ENCODE measurements around the gene SLC9A4. TPM values are rescaled to one million over a fixed set of nuclear protein-coding genes. Genes with fewer than 3 reads are reported as not detected.

Gene SLC9A4
- total and polyA plus RNA-seq, 2 of the 4 experiments (the other 2 are of a cell fraction), result not detected

GRCh38 chr2:102520801-102521200 is 47.8 kb downstream of the SLC9A4 start:
- Histone ChIP-seq H4K8ac (ENCODE audit: low read depth in 2 of 2, low read length in 2 of 2) (no peak overlapping the region), H3K4me2 (ENCODE audit: low read depth, low read length) (no peak overlapping the region), H3K27ac (ENCODE audit: insufficient read depth, low read length) (no peak overlapping the region), H3K14ac (replicated peaks; ENCODE audit: low read depth, low read length) (no peak overlapping the region), H4K20me1 (ENCODE audit: insufficient read depth, low read length) (no peaks in the 10 kb centered on the region), H3K27me3 (ENCODE audit: control insufficient read depth, insufficient read depth, low read length) (peaks cover 6% of the 10 kb centered on the region), H2BK15ac (ENCODE audit: low read depth, low read length) (no peak overlapping the region), H3K9me1 (ENCODE audit: insufficient read depth, low read length) (no peaks in the 10 kb centered on the region), H3K36me3 (ENCODE audit: control insufficient read depth, insufficient read depth, low read length) (no peaks in the 10 kb centered on the region), H3K79me1 (ENCODE audit: low read depth in 1 of 2, low read length in 2 of 2) (no peaks in the 10 kb centered on the region), H3K9ac (ENCODE audit: low read depth, low read length) (no peak overlapping the region), H4K91ac (ENCODE audit: insufficient read depth, low read depth, low read length) (no peak overlapping the region), H3K4me3 (ENCODE audit: insufficient read depth, low read depth, low read length) (no peak overlapping the region), H3K18ac (ENCODE audit: low read depth, low read length) (no peak overlapping the region), H2BK5ac (ENCODE audit: low read depth, low read length, poor library complexity, severe bottlenecking) (no peak overlapping the region), H2AFZ (replicated peaks; ENCODE audit: low read length, poor library complexity) (no peak overlapping the region), H3K9me3 (ENCODE audit: control insufficient read depth, insufficient read depth, low read length) (no peaks in the 10 kb centered on the region), H3K4me1 (ENCODE audit: control insufficient read depth, insufficient read depth, low read length) (no peaks in the 10 kb centered on the region), H4K5ac (ENCODE audit: low read depth, low read length) (no peak overlapping the region), H3K56ac (ENCODE audit: extremely low read depth, insufficient read depth, low read length) (no peak overlapping the region), H2AK5ac (ENCODE audit: low read depth, low read length) (no peak overlapping the region), H3K23ac (ENCODE audit: low read depth, low read length) (no peak overlapping the region), H2BK20ac (ENCODE audit: low read depth, low read length) (no peak overlapping the region), H2BK120ac (ENCODE audit: low read depth, low read length) (no peak overlapping the region), H3K4ac (ENCODE audit: low read depth, low read length) (no peak overlapping the region), H2AK9ac (replicated peaks; ENCODE audit: low read depth, low read length, poor library complexity) (no peak overlapping the region)
- ATAC-seq (ENCODE audit: low read depth) (no peak), DNase-seq (no peak)
- in situ Hi-C loops (cut with MboI; ENCODE audit: low sequenced_read_pairs) (no loop called here), intact Hi-C loops (cut with micrococcal nuclease) (loop anchor here (5.0 kb wide), 1 partner anchor 96 kb away; the partner anchor contains the start of gene SLC9A2), dilution Hi-C loops (cut with HindIII; ENCODE audit: low sequenced_read_pairs, unreplicated experiment) (no loop called here)
- POLR2A ChIA-PET (ENCODE audit: unreplicated experiment), result no interaction called here
- no peak for TF ChIP-seq CTCF (conservative IDR thresholded peaks at IDR 0.05; ENCODE audit: low read depth, low read length)
- no peak for TF ChIP-seq MXI1 (IDR thresholded peaks at IDR 0.05; ENCODE audit: borderline replicate concordance, low read depth, low read length)
- TF ChIP-seq CHD1 (IDR thresholded peaks at IDR 0.05; ENCODE audit: low read depth, low read length), result no peak
- TF ChIP-seq USF2 (IDR thresholded peaks at IDR 0.05; ENCODE audit: low read depth, low read length), result no peak
- TF ChIP-seq FOS (IDR thresholded peaks at IDR 0.05; ENCODE audit: low read depth, low read length), result no peak
- TF ChIP-seq RAD21 (IDR thresholded peaks at IDR 0.05; ENCODE audit: low read length), result no peak
- TF ChIP-seq POLR2A (IDR thresholded peaks at IDR 0.05; ENCODE audit: low read depth, low read length), result no peak
- TF ChIP-seq RFX5 (IDR thresholded peaks at IDR 0.05; ENCODE audit: low read depth, low read length), result no peak
- no peak for TF ChIP-seq MAFK (IDR thresholded peaks at IDR 0.05; ENCODE audit: low read depth, low read length)
- no peak for TF ChIP-seq RCOR1 (IDR thresholded peaks at IDR 0.05; ENCODE audit: insufficient replicate concordance, low read length)
- no peak for TF ChIP-seq BHLHE40 (IDR thresholded peaks at IDR 0.05; ENCODE audit: low read depth, low read length)
- TF ChIP-seq MAZ (IDR thresholded peaks at IDR 0.05; ENCODE audit: borderline replicate concordance, low read depth, low read length), result no peak
- TF ChIP-seq ELK1 (IDR thresholded peaks at IDR 0.05; ENCODE audit: borderline replicate concordance, low read depth, low read length), result no peak
- no peak for TF ChIP-seq SMC3 (IDR thresholded peaks at IDR 0.05; ENCODE audit: low read depth, low read length)
- no peak for TF ChIP-seq CEBPB (IDR thresholded peaks at IDR 0.05; ENCODE audit: low read depth, low read length)
- no peak for TF ChIP-seq NFE2L2 (IDR thresholded peaks at IDR 0.05; ENCODE audit: low read depth, low read length)
- CTCF ChIA-PET, result interaction anchor here (0.8 kb wide), 1 partner anchor 10 kb away, joined by 4 read pairs; no protein-coding TSS in a partner anchor
- no CpG with 5 or more reads among the region's 1 CpG for WGBS, 2 experiments (ENCODE audit: extremely low coverage in 2 of 2, insufficient read length in 1 of 2)
- no TSS peak for BruUV-seq (replicated peaks)
